K562 (cell line): ENCODE results near the gene SNRPD2. TPM values are rescaled to one million over a fixed set of nuclear protein-coding genes. Genes with fewer than 3 reads are reported as not detected.

Experiments
- BRD4 ChIP-seq: fragments of 200-600 bp; sonication (generic); IDR thresholded peaks from 2 replicates; pipeline ENCODE4 v1.6.1; 2017; ENCODE audit warnings: inconsistent platforms
- CREB5 ChIP-seq: fragments of 250-450 bp; sonication (Bioruptor Pico); IDR thresholded peaks from 2 replicates; pipeline ENCODE4 v1.5.0; 2020; ENCODE audit warnings: mild to moderate bottlenecking
- EP300 ChIP-seq: IDR thresholded peaks from 2 replicates; pipeline ENCODE4 v1.6.1; 2012; ENCODE audit warnings: low read length, improper control_type of control experiment
- FOXJ3 ChIP-seq: sonication (generic); formaldehyde crosslinking; IDR thresholded peaks from 2 replicates; pipeline ENCODE4 v1.4.0; 2020; ENCODE audit warnings: mild to moderate bottlenecking, missing genetic modification reagents
- GATA2 ChIP-seq: sonication (generic); formaldehyde crosslinking; IDR thresholded peaks from 2 replicates; pipeline ENCODE4 v1.4.0; 2020; ENCODE audit warnings: mild to moderate bottlenecking, missing genetic modification reagents
- JUN ChIP-seq, 2 experiments: sonication (generic) in 1 of 2; formaldehyde crosslinking in 1 of 2; IDR thresholded peaks; 2 replicates each; pipeline versions ENCODE4 v1.6.1 to v1.8.0; 2012 to 2022; ENCODE audit warnings: borderline replicate concordance in 2 of 2, mild to moderate bottlenecking in 2 of 2, improper control_type of control experiment in 1 of 2, low read depth in 1 of 2, low read length in 1 of 2, missing genetic modification reagents in 1 of 2
- MAFF ChIP-seq: IDR thresholded peaks from 2 replicates; pipeline ENCODE4 v1.6.1; 2012; ENCODE audit warnings: low read length, improper control_type of control experiment
- MYNN ChIP-seq, 2 experiments: sonication (generic); formaldehyde crosslinking in 1 of 2; IDR thresholded peaks; 2 replicates each; pipeline versions ENCODE4 v1.5.0 to v1.6.1; 2016 to 2020; ENCODE audit warnings: antibody characterized with exemption in 1 of 2, missing genetic modification reagents in 1 of 2
- NEUROD1 ChIP-seq: fragments of 150-350 bp; IDR thresholded peaks from 2 replicates; pipeline ENCODE4 v1.6.1; 2014; ENCODE audit warnings: borderline replicate concordance, low read length, low read depth; ENCODE audit not compliant: partially characterized antibody
- POLR3A ChIP-seq: IDR thresholded peaks from 2 replicates; pipeline ENCODE4 v1.6.1; 2011; ENCODE audit warnings: borderline replicate concordance, mild to moderate bottlenecking, moderate library complexity; ENCODE audit not compliant: insufficient read length, insufficient read depth; ENCODE audit errors: extremely low read depth
- PRMT5 ChIP-seq: sonication (generic); formaldehyde crosslinking; IDR thresholded peaks from 2 replicates; pipeline ENCODE4 v1.5.0; 2020; ENCODE audit warnings: missing genetic modification reagents
- SIX5 ChIP-seq, 2 experiments: IDR thresholded peaks; 2 replicates each; pipeline ENCODE4 v1.6.1; 2011; ENCODE audit warnings: low read length in 2 of 2, borderline replicate concordance in 1 of 2, low read depth in 1 of 2, mild to moderate bottlenecking in 1 of 2, moderate library complexity in 1 of 2; ENCODE audit not compliant: insufficient read depth in 1 of 2
- SMARCA5 ChIP-seq: fragments of 450-650 bp; IDR thresholded peaks from 2 replicates; pipeline ENCODE4 v1.6.1; 2016
- TAF9B ChIP-seq: fragments of 450-650 bp; IDR thresholded peaks from 2 replicates; pipeline ENCODE4 v1.6.1; 2018; ENCODE audit warnings: mild to moderate bottlenecking; ENCODE audit not compliant: partially characterized antibody
- ZFP1 ChIP-seq: fragments of 450-650 bp; formaldehyde crosslinking; IDR thresholded peaks from 2 replicates; pipeline ENCODE4 v1.4.0; 2020; ENCODE audit warnings: mild to moderate bottlenecking, mixed read lengths
- ZNF407 ChIP-seq: fragments of 450-650 bp; IDR thresholded peaks from 2 replicates; pipeline ENCODE4 v1.6.1; 2016; ENCODE audit warnings: low read depth
- ZNF766 ChIP-seq: fragments of 200-800 bp; sonication (Bioruptor generic); conservative IDR thresholded peaks from 2 replicates; pipeline ENCODE4 v1.6.1; 2016; ENCODE audit warnings: missing genetic modification characterization, missing compliant biosample characterization
- polyA plus RNA-seq, 8 experiments: library from polyadenylated mRNA; depleted of rRNA in 4 of 8; stranded (reverse) in 5 of 8; unstranded in 3 of 8; fragments of >200 nt; fragmentation: Nextera tagmentation in 2 of 8; fragmentation: Illumina TruSeq in 1 of 8; extraction: Ambion mirVana in 2 of 8; extraction: Trizol in 1 of 8; gene quantifications; 2 replicates each; pipeline versions ENCODE4 v1.2.1 to v1.2.3, GENCODE V29; 2011 to 2014; ENCODE audit warnings: inconsistent platforms in 1 of 8, missing spikeins in 1 of 8
- total RNA-seq, 7 experiments: library from RNA; depleted of rRNA in 6 of 7; stranded (reverse); fragments of >200 nt in 6 of 7; fragmentation: Illumina TruSeq in 2 of 7; extraction: Trizol in 2 of 7; gene quantifications; 2 replicates each; pipeline versions ENCODE4 v1.2.1 to v1.2.3, GENCODE V29; 2011 to 2021; ENCODE audit warnings: low replicate concordance in 1 of 7

SNRPD2 gene
- total and polyA plus RNA-seq, 9 of the 15 experiments (the other 6 are each of a cell fraction or from before 2014, with no cell fraction given), result 728 to 4,411 (median 1,029) TPM

GRCh38 chr19:45739498-45740439 lies 48.0 kb upstream of the SNRPD2 start (continued):
- TF ChIP-seq ZNF407 (no peak), ZNF766 (peak; percentile 69), PRMT5 (no peak), SMARCA5 (peak; percentile 92), BRD4 (peak; percentile 92), ZFP1 (CRISPR knock-in tag) (no peak), EP300 (no peak), POLR3A (no peak), TAF9B (no peak), NEUROD1 (peak; percentile 73), MYNN (IDR thresholded peaks at IDR 0.05) (no peak), MYNN (CRISPR knock-in tag; IDR thresholded peaks at IDR 0.05) (no peak), SIX5 (IDR thresholded peaks at IDR 0.05; ENCODE audit: borderline replicate concordance in 1 of 2, insufficient read depth in 1 of 2, low read depth in 1 of 2, low read length in 2 of 2) (peak in 1 of 2 experiments; percentile 11; a peak in 1 of 4 replicates), JUN (IDR thresholded peaks at IDR 0.05; ENCODE audit: borderline replicate concordance, low read depth, low read length) (no peak), JUN (CRISPR knock-in tag; IDR thresholded peaks at IDR 0.05; ENCODE audit: borderline replicate concordance) (no peak), CREB5 (CRISPR knock-in tag) (no peak), MAFF (no peak), FOXJ3 (CRISPR knock-in tag) (no peak), GATA2 (peak; percentile 86)
